Neuronal stem cell (in vitro differentiated cells): ENCODE data around the gene SMC3.
A peak's percentile ranks its signal among the peaks of the same experiment; 100 is the strongest.
"Not testable (repeated sequence)": the region's sequence is repeated elsewhere in the genome, so short reads cannot be mapped to it uniquely, and the experiment has no call there.

ENCODE experiments used
- DNase-seq: peaks from one replicate; pipeline ENCODE4 v3.0.0-alpha.2; 2013; ENCODE audit warnings: low spot score
- H2AFZ ChIP-seq: one replicate; pipeline ENCODE4 v1.6.1; 2013; ENCODE audit warnings: mild to moderate bottlenecking, low read length, inconsistent platforms
- H2AK5ac ChIP-seq: 2 replicates; pipeline ENCODE4 v1.6.1; 2013; ENCODE audit warnings: low read depth, mild to moderate bottlenecking, inconsistent platforms, low read length, moderate library complexity, mixed read lengths
- H2BK120ac ChIP-seq: 2 replicates; pipeline ENCODE4 v1.6.1; 2013; ENCODE audit warnings: low read depth, mild to moderate bottlenecking, inconsistent platforms, low read length, moderate library complexity, mixed read lengths
- H2BK12ac ChIP-seq: one replicate; pipeline ENCODE4 v1.6.1; 2013; ENCODE audit warnings: low read length, inconsistent platforms
- H2BK15ac ChIP-seq: 2 replicates; pipeline ENCODE4 v1.6.1; 2013; ENCODE audit warnings: mild to moderate bottlenecking, low read length, inconsistent platforms, mixed read lengths
- H2BK5ac ChIP-seq: one replicate; pipeline ENCODE4 v1.6.1; 2013; ENCODE audit warnings: inconsistent platforms, mild to moderate bottlenecking, low read length, moderate library complexity
- H3K14ac ChIP-seq: one replicate; pipeline ENCODE4 v1.6.1; 2013; ENCODE audit warnings: low read length, inconsistent platforms
- H3K18ac ChIP-seq: 2 replicates; pipeline ENCODE4 v1.6.1; 2013; ENCODE audit warnings: low read length, inconsistent platforms
- H3K23ac ChIP-seq: 2 replicates; pipeline ENCODE4 v1.6.1; 2013; ENCODE audit warnings: low read depth, mild to moderate bottlenecking, mixed read lengths, low read length, inconsistent platforms; ENCODE audit not compliant: poor library complexity
- H3K27ac ChIP-seq: replicated peaks from 3 replicates; pipeline ENCODE4 v1.5.1; 2013; ENCODE audit warnings: low read length, inconsistent platforms
- H3K27me3 ChIP-seq, 3 experiments: 2 replicates each; pipeline ENCODE4 v1.6.1; 2013; ENCODE audit warnings: low read length in 3 of 3, mild to moderate bottlenecking in 2 of 3, inconsistent platforms in 1 of 3, low read depth in 1 of 3, mixed read lengths in 1 of 3, moderate library complexity in 1 of 3; ENCODE audit not compliant: control insufficient read depth in 3 of 3, insufficient read depth in 3 of 3
- H3K36me3 ChIP-seq, 2 donors: replicated peaks in 1 of 2; 2 replicates each; pipeline ENCODE4 v1.6.1; 2013; ENCODE audit warnings: low read length in 2 of 2; ENCODE audit not compliant: control insufficient read depth in 2 of 2, insufficient read depth in 2 of 2
- H3K4ac ChIP-seq: 2 replicates; pipeline ENCODE4 v1.6.1; 2013; ENCODE audit warnings: inconsistent platforms, mild to moderate bottlenecking, low read length, moderate library complexity
- H3K4me1 ChIP-seq, 2 donors: 1 replicate in 1 of 2; 2 replicates in 1 of 2; pipeline ENCODE4 v1.6.1; 2013; ENCODE audit warnings: low read length in 2 of 2, low read depth in 1 of 2; ENCODE audit not compliant: control insufficient read depth in 2 of 2, insufficient read depth in 1 of 2
- H3K4me2 ChIP-seq: one replicate; pipeline ENCODE4 v1.6.1; 2013; ENCODE audit warnings: mild to moderate bottlenecking, low read length, inconsistent platforms; ENCODE audit not compliant: insufficient read depth, poor library complexity, severe bottlenecking
- H3K4me3 ChIP-seq, 2 donors: 2 replicates each; pipeline ENCODE4 v1.5.1; 2013; ENCODE audit warnings: low read length in 2 of 2, mild to moderate bottlenecking in 2 of 2, inconsistent platforms in 1 of 2, moderate library complexity in 1 of 2
- H3K79me1 ChIP-seq: one replicate; pipeline ENCODE4 v1.6.1; 2013; ENCODE audit warnings: low read depth, mild to moderate bottlenecking, inconsistent platforms, low read length, moderate library complexity
- H3K9ac ChIP-seq: one replicate; pipeline ENCODE4 v1.6.1; 2013; ENCODE audit warnings: mild to moderate bottlenecking, low read depth, low read length, inconsistent platforms; ENCODE audit not compliant: poor library complexity
- H3K9me3 ChIP-seq, 2 donors: replicated peaks in 1 of 2; 2 replicates each; pipeline versions ENCODE3 to v1.6.1; 2013; ENCODE audit warnings: low read length in 2 of 2, mild to moderate bottlenecking in 2 of 2, inconsistent platforms in 1 of 2, low read depth in 1 of 2, mixed read lengths in 1 of 2, moderate library complexity in 1 of 2; ENCODE audit not compliant: control insufficient read depth in 2 of 2, insufficient read depth in 1 of 2
- H4K8ac ChIP-seq: one replicate; pipeline ENCODE4 v1.6.1; 2013; ENCODE audit warnings: low read depth, mild to moderate bottlenecking, inconsistent platforms, low read length, moderate library complexity
- H4K91ac ChIP-seq: one replicate; pipeline ENCODE4 v1.6.1; 2013; ENCODE audit warnings: low read length, low read depth, mild to moderate bottlenecking, inconsistent platforms; ENCODE audit not compliant: poor library complexity
- WGBS, 2 donors: extraction: QIAGEN DNeasy Blood & Tissue Kit; methylation state at CpG; one replicate each; pipeline ENCODE4 v1.1.7; 2013; ENCODE audit warnings: missing lambda C conversion rate in 2 of 2, mixed read lengths in 1 of 2; ENCODE audit not compliant: insufficient read length in 2 of 2, insufficient replicate concordance in 1 of 2; ENCODE audit errors: extremely low coverage in 2 of 2; 5-methylcytosine and 5-hydroxymethylcytosine counted together

Gene SMC3

GRCh38 chr10:110620398-110620719 lies 52.9 kb downstream of the SMC3 start:
- peaks cover 0 to 14% of the 10 kb centered on the region in 2 donors for H3K4me1 ChIP-seq
- no peaks in the 10 kb centered on the region for H3K9me3 ChIP-seq
- H2AFZ ChIP-seq, result no peak overlapping the region
- no peak overlapping the region for H3K23ac ChIP-seq
- H2BK5ac ChIP-seq, result no peak overlapping the region
- H4K91ac ChIP-seq, result no peak overlapping the region
- H3K79me1 ChIP-seq, result no peaks in the 10 kb centered on the region
- no peak overlapping the region for H2BK12ac ChIP-seq
- H2BK120ac ChIP-seq, result no peak overlapping the region
- no peak overlapping the region for H4K8ac ChIP-seq
- no peak overlapping the region for H3K4ac ChIP-seq
- H2BK15ac ChIP-seq, result no peak overlapping the region
- no peaks in the 10 kb centered on the region for H3K36me3 ChIP-seq
- no peak overlapping the region for H3K4me3 ChIP-seq
- no peak overlapping the region for H3K18ac ChIP-seq
- WGBS, 2 donors, result no CpG with 5 or more reads among the region's 2 CpGs
- no peak overlapping the region for H3K27ac ChIP-seq
- no peak for DNase-seq
- H2AK5ac ChIP-seq, result no peak overlapping the region
- no peak overlapping the region for H3K9ac ChIP-seq
- peaks cover 0 to 17% (median 0%) of the 10 kb centered on the region in 3 experiments for H3K27me3 ChIP-seq
- H3K14ac ChIP-seq, result no peak overlapping the region
- no peak overlapping the region for H3K4me2 ChIP-seq

- H2BK120ac ChIP-seq, DNase-seq, H3K9me3 ChIP-seq, H3K4me2 ChIP-seq, H3K4me3 ChIP-seq, H3K36me3 ChIP-seq, H3K23ac ChIP-seq, H4K8ac ChIP-seq, H4K91ac ChIP-seq, H3K9ac ChIP-seq, H3K18ac ChIP-seq, H2BK15ac ChIP-seq, H3K4me1 ChIP-seq, H3K4ac ChIP-seq, H3K79me1 ChIP-seq, H3K14ac ChIP-seq, H2BK5ac ChIP-seq, H2AK5ac ChIP-seq, H2BK12ac ChIP-seq, H3K27ac ChIP-seq, H2AFZ ChIP-seq: not testable (repeated sequence)
- peaks cover 0 to 25% (median 0%) of the 10 kb centered on the region in 3 experiments for H3K27me3 ChIP-seq
- WGBS, 2 donors, result no CpG with 5 or more reads among the region's 4 CpGs
These were observed 55.8 kb downstream of the SMC3 start for GRCh38 chr10:110623316-110623715.

- Histone ChIP-seq H3K23ac (no peak overlapping the region), H3K4me3 (peak overlapping the region in 1 of 2 donors; percentile 54), H3K4ac (no peak overlapping the region), H2BK5ac (no peak overlapping the region), H2BK15ac (no peak overlapping the region), H2AFZ (no peak overlapping the region), H3K27ac (no peak overlapping the region), H3K9ac (no peak overlapping the region), H2AK5ac (no peak overlapping the region), H3K14ac (no peak overlapping the region), H3K27me3 (peaks cover 0 to 14% (median 0%) of the 10 kb centered on the region in 3 experiments), H3K4me1 (peaks cover 0 to 4% of the 10 kb centered on the region in 2 donors), H3K9me3 (no peaks in the 10 kb centered on the region), H3K79me1 (no peaks in the 10 kb centered on the region), H4K91ac (no peak overlapping the region), H3K4me2 (no peak overlapping the region), H3K18ac (no peak overlapping the region), H3K36me3 (no peaks in the 10 kb centered on the region), H4K8ac (no peak overlapping the region), H2BK120ac (no peak overlapping the region), H2BK12ac (no peak overlapping the region)
- WGBS, 2 donors, result no CpG with 5 or more reads among the region's 6 CpGs
- DNase-seq, result no peak
These were observed 57.9 kb downstream of the SMC3 start for GRCh38 chr10:110625356-110625894.

GRCh38 chr10:110625951-110626855 lies 58.7 kb downstream of the SMC3 start:
- Histone ChIP-seq H2BK120ac (no peak overlapping the region), H3K4me1 (peaks cover 0 to 4% of the 10 kb centered on the region in 2 donors), H3K9me3 (no peaks in the 10 kb centered on the region), H2AK5ac (no peak overlapping the region), H3K14ac (no peak overlapping the region), H3K27me3 (peaks cover 0 to 18% (median 0%) of the 10 kb centered on the region in 3 experiments), H3K27ac (no peak overlapping the region), H3K23ac (no peak overlapping the region), H3K79me1 (no peaks in the 10 kb centered on the region), H3K4ac (no peak overlapping the region), H3K4me2 (no peak overlapping the region), H2BK15ac (no peak overlapping the region), H2BK5ac (no peak overlapping the region), H3K18ac (no peak overlapping the region), H2AFZ (no peak overlapping the region), H2BK12ac (no peak overlapping the region), H3K4me3 (no peak overlapping the region), H3K9ac (no peak overlapping the region), H4K8ac (no peak overlapping the region), H4K91ac (no peak overlapping the region), H3K36me3 (no peaks in the 10 kb centered on the region)
- no CpG with 5 or more reads among the region's 5 CpGs for WGBS, 2 donors
- no peak for DNase-seq
